Neural progenitor cell (in vitro differentiated cells): Measurements from ENCODE around the gene LASP1. TPM values are rescaled to one million over a fixed set of nuclear protein-coding genes. Genes with fewer than 3 reads are reported as not detected.

Experiments used
- DNase-seq: peaks from one replicate; pipeline ENCODE4 v3.0.0-alpha.2; 2016; ENCODE audit warnings: low spot score
- H2AFZ ChIP-seq: fragments of 200-600 bp; sonication (generic); replicated peaks from 2 replicates; pipeline ENCODE4 v1.6.1; 2016; ENCODE audit warnings: antibody characterized with exemption
- H3F3A ChIP-seq: fragments of 200-600 bp; sonication (generic); 2 replicates; pipeline ENCODE4 v1.6.1; 2016; ENCODE audit warnings: antibody characterized with exemption, low read depth
- H3K27ac ChIP-seq: fragments of 200-600 bp; sonication (generic); 2 replicates; pipeline ENCODE4 v1.5.1; 2016; ENCODE audit warnings: mild to moderate bottlenecking
- H3K27me3 ChIP-seq: fragments of 200-600 bp; sonication (generic); 2 replicates; pipeline ENCODE4 v1.6.1; 2016; ENCODE audit warnings: mild to moderate bottlenecking, moderate library complexity
- H3K36me3 ChIP-seq: fragments of 200-600 bp; sonication (generic); 2 replicates; pipeline ENCODE4 v1.5.1; 2016
- H3K4me1 ChIP-seq: fragments of 200-600 bp; sonication (generic); 2 replicates; pipeline ENCODE4 v1.6.1; 2016; ENCODE audit warnings: mixed run types
- H3K4me2 ChIP-seq: fragments of 200-600 bp; sonication (generic); 2 replicates; pipeline ENCODE4 v1.6.1; 2016
- H3K4me3 ChIP-seq: fragments of 200-600 bp; sonication (generic); 2 replicates; pipeline ENCODE4 v1.5.1; 2016
- H3K79me2 ChIP-seq: fragments of 200-600 bp; sonication (generic); 2 replicates; pipeline ENCODE4 v1.6.1; 2016; ENCODE audit warnings: low read depth
- H3K9ac ChIP-seq: fragments of 200-600 bp; sonication (generic); 2 replicates; pipeline ENCODE4 v1.6.1; 2016
- H3K9me3 ChIP-seq: fragments of 200-600 bp; sonication (generic); 2 replicates; pipeline ENCODE4 v1.5.1; 2016; ENCODE audit warnings: low read depth
- H4K20me1 ChIP-seq: fragments of 200-600 bp; sonication (generic); 2 replicates; pipeline ENCODE4 v1.6.1; 2016; ENCODE audit warnings: low read depth
- H3K27ac Mint-ChIP-seq: 3 replicates; pipeline ENCODE4 v1.8.0; 2021; ENCODE audit warnings: mixed read lengths
- H3K27me3 Mint-ChIP-seq: 2 replicates; pipeline ENCODE4 v1.8.0; 2022; ENCODE audit warnings: low read depth, mild to moderate bottlenecking, inconsistent platforms, moderate library complexity, mixed read lengths; ENCODE audit not compliant: insufficient read depth
- H3K36me3 Mint-ChIP-seq: 3 replicates; pipeline ENCODE4 v1.8.0; 2021; ENCODE audit warnings: mixed read lengths
- H3K4me1 Mint-ChIP-seq: 3 replicates; pipeline ENCODE4 v1.8.0; 2021; ENCODE audit warnings: mixed read lengths
- H3K4me3 Mint-ChIP-seq: 3 replicates; pipeline ENCODE4 v1.8.0; 2021; ENCODE audit warnings: mild to moderate bottlenecking, moderate library complexity, mixed read lengths
- H3K9me3 Mint-ChIP-seq: 3 replicates; pipeline ENCODE4 v1.8.0; 2020; ENCODE audit warnings: mixed read lengths
- EZH2 ChIP-seq: fragments of 200-600 bp; sonication (generic); IDR thresholded peaks from 2 replicates; pipeline ENCODE4 v1.6.1; 2017; ENCODE audit warnings: antibody characterized with exemption, mild to moderate bottlenecking, moderate library complexity
- EZH2phosphoT487 ChIP-seq: fragments of 200-600 bp; sonication (generic); IDR thresholded peaks from 2 replicates; pipeline ENCODE4 v1.6.1; 2017; ENCODE audit warnings: antibody characterized with exemption
- total RNA-seq: library from RNA; depleted of rRNA; stranded (reverse); fragments of >200 nt; gene quantifications from 2 replicates; pipeline ENCODE4 v1.2.3, GENCODE V29; 2015; ENCODE audit warnings: low replicate concordance
- TF ChIP-seq, protein P1 (sequence below): fragments of 200-600 bp; sonication (generic); IDR thresholded peaks from 2 replicates; pipeline ENCODE4 v1.5.1; 2017; ENCODE audit warnings: antibody characterized with exemption, mild to moderate bottlenecking

Gene LASP1
- total RNA-seq, 1 donor from 2014 or later: 45.2 TPM

- H3K9me3 ChIP-seq: no peaks in the 10 kb centered on the region
- H3K27me3 Mint-ChIP-seq: no peaks in the 10 kb centered on the region
- H3K4me2 ChIP-seq: no peak overlapping the region
- peaks cover 9% of the 10 kb centered on the region for H3K36me3 Mint-ChIP-seq
- TF ChIP-seq, protein P1, sequence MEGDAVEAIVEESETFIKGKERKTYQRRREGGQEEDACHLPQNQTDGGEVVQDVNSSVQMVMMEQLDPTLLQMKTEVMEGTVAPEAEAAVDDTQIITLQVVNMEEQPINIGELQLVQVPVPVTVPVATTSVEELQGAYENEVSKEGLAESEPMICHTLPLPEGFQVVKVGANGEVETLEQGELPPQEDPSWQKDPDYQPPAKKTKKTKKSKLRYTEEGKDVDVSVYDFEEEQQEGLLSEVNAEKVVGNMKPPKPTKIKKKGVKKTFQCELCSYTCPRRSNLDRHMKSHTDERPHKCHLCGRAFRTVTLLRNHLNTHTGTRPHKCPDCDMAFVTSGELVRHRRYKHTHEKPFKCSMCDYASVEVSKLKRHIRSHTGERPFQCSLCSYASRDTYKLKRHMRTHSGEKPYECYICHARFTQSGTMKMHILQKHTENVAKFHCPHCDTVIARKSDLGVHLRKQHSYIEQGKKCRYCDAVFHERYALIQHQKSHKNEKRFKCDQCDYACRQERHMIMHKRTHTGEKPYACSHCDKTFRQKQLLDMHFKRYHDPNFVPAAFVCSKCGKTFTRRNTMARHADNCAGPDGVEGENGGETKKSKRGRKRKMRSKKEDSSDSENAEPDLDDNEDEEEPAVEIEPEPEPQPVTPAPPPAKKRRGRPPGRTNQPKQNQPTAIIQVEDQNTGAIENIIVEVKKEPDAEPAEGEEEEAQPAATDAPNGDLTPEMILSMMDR: no peak
- TF ChIP-seq EZH2: no peak
- TF ChIP-seq EZH2phosphoT487: no peak
- DNase-seq: no peak
- no peak overlapping the region for H3K27ac Mint-ChIP-seq
- no peaks in the 10 kb centered on the region for H3K27me3 ChIP-seq
- H3F3A ChIP-seq: peaks cover 44% of the 10 kb centered on the region
- H3K36me3 ChIP-seq: peaks cover 10% of the 10 kb centered on the region
- no peak overlapping the region for H3K9ac ChIP-seq
- peaks cover 2% of the 10 kb centered on the region for H3K79me2 ChIP-seq
- H3K4me1 ChIP-seq: no peaks in the 10 kb centered on the region
- H2AFZ ChIP-seq: no peak overlapping the region
- no peaks in the 10 kb centered on the region for H3K9me3 Mint-ChIP-seq
- no peak overlapping the region for H3K4me3 Mint-ChIP-seq
- H3K4me3 ChIP-seq: no peak overlapping the region
- no peak overlapping the region for H3K27ac ChIP-seq
- H4K20me1 ChIP-seq: peaks cover 6% of the 10 kb centered on the region
- H3K4me1 Mint-ChIP-seq: peaks cover 3% of the 10 kb centered on the region
These were observed 25.5 kb upstream of the LASP1 start for GRCh38 chr17:38844261-38844757.

DNA sequence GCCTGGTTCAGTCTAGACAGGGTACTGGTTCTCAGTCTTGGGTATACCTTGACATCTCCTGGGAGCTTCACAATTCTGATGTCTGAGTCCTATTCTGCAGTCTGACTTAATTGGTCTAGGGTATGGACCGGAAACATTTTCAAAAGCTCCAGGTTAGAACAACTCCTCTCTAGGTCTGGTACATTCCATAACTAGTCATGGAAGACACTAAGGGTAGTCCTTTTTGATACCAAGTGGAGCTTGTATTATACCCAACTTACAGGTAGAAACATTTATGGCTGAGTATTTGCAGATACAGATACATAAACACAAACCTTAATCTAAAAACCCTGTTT lies 21.3 kb upstream of the LASP1 start:
- Mint-ChIP-seq H3K9me3 (no peaks in the 10 kb centered on the region), H3K36me3 (peaks cover 39% of the 10 kb centered on the region), H3K4me1 (peaks cover 35% of the 10 kb centered on the region), H3K27me3 (peaks cover 5% of the 10 kb centered on the region), H3K27ac (no peak overlapping the region), H3K4me3 (no peak overlapping the region)
- Histone ChIP-seq H3K4me1 (peaks cover 14% of the 10 kb centered on the region), H3K9me3 (no peaks in the 10 kb centered on the region), H4K20me1 (peaks cover 45% of the 10 kb centered on the region), H3K27me3 (no peaks in the 10 kb centered on the region), H3K9ac (no peak overlapping the region), H3K4me3 (no peak overlapping the region), H3K36me3 (peaks cover 36% of the 10 kb centered on the region), H3F3A (peaks cover 79% of the 10 kb centered on the region), H3K4me2 (no peak overlapping the region), H2AFZ (no peak overlapping the region), H3K79me2 (peaks cover 44% of the 10 kb centered on the region), H3K27ac (no peak overlapping the region)
- TF ChIP-seq, protein P1: no peak
- no peak for TF ChIP-seq EZH2phosphoT487
- no peak for TF ChIP-seq EZH2
- no peak for DNase-seq

- Histone ChIP-seq H3K27ac (no peak overlapping the region), H3K79me2 (peaks cover 45% of the 10 kb centered on the region), H4K20me1 (peaks cover 45% of the 10 kb centered on the region), H2AFZ (no peak overlapping the region), H3K27me3 (no peaks in the 10 kb centered on the region), H3K4me1 (peaks cover 14% of the 10 kb centered on the region), H3K9ac (no peak overlapping the region), H3K4me2 (no peak overlapping the region), H3F3A (peaks cover 84% of the 10 kb centered on the region), H3K4me3 (no peak overlapping the region), H3K36me3 (peaks cover 36% of the 10 kb centered on the region), H3K9me3 (no peaks in the 10 kb centered on the region)
- Mint-ChIP-seq H3K27ac (no peak overlapping the region), H3K4me1 (peaks cover 39% of the 10 kb centered on the region), H3K27me3 (peaks cover 8% of the 10 kb centered on the region), H3K9me3 (no peaks in the 10 kb centered on the region), H3K4me3 (no peak overlapping the region), H3K36me3 (peaks cover 39% of the 10 kb centered on the region)
- no peak for DNase-seq
- no peak for TF ChIP-seq EZH2phosphoT487
- no peak for TF ChIP-seq EZH2
- TF ChIP-seq, protein P1: no peak
These were observed 20.8 kb upstream of the LASP1 start for GRCh38 chr17:38848939-38849605.
